A549 (cell line): ENCODE measurements around the gene TMEM119. TPM values are rescaled to one million over a fixed set of nuclear protein-coding genes. Genes with fewer than 3 reads are reported as not detected.
"Not testable (repeated sequence)": the region's sequence is repeated elsewhere in the genome, so short reads cannot be mapped to it uniquely, and the experiment has no call there.

Source experiments
- ATAC-seq, 2 experiments: fragments of 200-7000 bp in 1 of 2; fragments of >200 bp in 1 of 2; cut with Nextera tagmentation in 1 of 2; cut with Tn5 transposase in 1 of 2; 3 replicates each; pipeline versions ENCODE4 v1.8.0 to v1.9.1; 2018 to 2020; ENCODE audit warnings: mild to moderate bottlenecking in 1 of 2, moderate library complexity in 1 of 2
- CTCF ChIA-PET: fragments of 300-600 bp; sonication (Branson Sonifier 250); formaldehyde crosslinking; extraction: SDS; loops from one replicate; lab custom pipeline; 2021; ENCODE audit warnings: antibody characterized with exemption, inconsistent platforms; lab: Yijun Ruan, JAX
- POLR2A ChIA-PET: fragments of 350-600 bp; formaldehyde crosslinking; extraction: SDS; loops from one replicate; lab custom pipeline; 2021; ENCODE audit warnings: antibody characterized with exemption, inconsistent platforms; lab: Yijun Ruan, JAX
- DNase-seq, 2 experiments: peaks; one replicate each; pipeline versions ENCODE4 v3.0.0 to v3.0.0-alpha.2; 2011 to 2016; ENCODE audit warnings: low read depth in 1 of 2, low spot score in 1 of 2
- FAIRE-seq: peaks from 2 replicates; lab custom pipeline; 2011; peaks lifted over from hg19 to GRCh38; lab: Jason Lieb, UNC
- H3K27ac ChIP-seq, 2 experiments: fragments of >200 bp; sonication (Bioruptor Twin); formaldehyde crosslinking; 3 replicates each; pipeline ENCODE4 v1.5.1; 2016 to 2017
- H3K4me1 ChIP-seq: fragments of >200 bp; sonication (Bioruptor Twin); formaldehyde crosslinking; 3 replicates; pipeline ENCODE4 v1.6.1; 2016
- H3K4me2 ChIP-seq: fragments of >200 bp; sonication (Bioruptor Twin); formaldehyde crosslinking; 3 replicates; pipeline ENCODE4 v1.6.1; 2016
- H3K4me3 ChIP-seq: fragments of >200 bp; sonication (Bioruptor Twin); formaldehyde crosslinking; 3 replicates; pipeline ENCODE4 v1.5.1; 2016
- H3K9me3 ChIP-seq: fragments of >200 bp; sonication (Bioruptor Twin); formaldehyde crosslinking; 3 replicates; pipeline ENCODE4 v1.6.1; 2016
- EHMT2 ChIP-seq: fragments of 200-600 bp; sonication (generic); IDR thresholded peaks from 2 replicates; pipeline ENCODE4 v1.6.1; 2016; ENCODE audit warnings: antibody characterized with exemption, low read depth, mild to moderate bottlenecking, moderate library complexity
- EP300 ChIP-seq, 2 experiments: fragments of >200 bp; sonication (Bioruptor Twin); formaldehyde crosslinking; IDR thresholded peaks; 2 replicates in 1 of 2; 3 replicates in 1 of 2; pipeline ENCODE4 v1.6.1; 2016 to 2017
- ESRRA ChIP-seq: fragments of 150-350 bp; IDR thresholded peaks from 2 replicates; pipeline ENCODE4 v1.6.1; 2014; ENCODE audit warnings: mild to moderate bottlenecking, low read length, borderline replicate concordance
- FOSL2 ChIP-seq, 2 experiments: fragments of 450-650 bp in 1 of 2; fragments of >200 bp in 1 of 2; sonication (Bioruptor Twin) in 1 of 2; formaldehyde crosslinking; IDR thresholded peaks; 2 replicates each; pipeline versions ENCODE4 v1.5.0 to v1.6.1; 2016 to 2020; ENCODE audit warnings: mild to moderate bottlenecking in 1 of 2, moderate library complexity in 1 of 2
- GATA3 ChIP-seq: IDR thresholded peaks from 2 replicates; pipeline ENCODE4 v1.6.1; 2012; ENCODE audit warnings: borderline replicate concordance
- HES2 ChIP-seq: fragments of >200 bp; sonication (Bioruptor Twin); formaldehyde crosslinking; IDR thresholded peaks from 2 replicates; pipeline ENCODE4 v1.6.1; 2016
- HMGXB4 ChIP-seq: fragments of 250-450 bp; sonication (Bioruptor Pico); IDR thresholded peaks from 2 replicates; pipeline ENCODE4 v1.5.0; 2021; ENCODE audit warnings: mild to moderate bottlenecking, moderate library complexity, borderline replicate concordance
- JUN ChIP-seq, 2 experiments: fragments of >200 bp; sonication (Bioruptor Twin); formaldehyde crosslinking; IDR thresholded peaks; 2 replicates in 1 of 2; 3 replicates in 1 of 2; pipeline ENCODE4 v1.6.1; 2016 to 2017
- JUNB ChIP-seq: fragments of >200 bp; sonication (Bioruptor Twin); formaldehyde crosslinking; IDR thresholded peaks from 2 replicates; pipeline ENCODE4 v1.6.1; 2016
- MAX ChIP-seq: IDR thresholded peaks from 2 replicates; pipeline ENCODE4 v1.6.1; 2012
- NPAS2 ChIP-seq: fragments of 250-450 bp; sonication (Bioruptor Pico); IDR thresholded peaks from 2 replicates; pipeline ENCODE4 v1.8.0; 2022; ENCODE audit warnings: mild to moderate bottlenecking, moderate library complexity, borderline replicate concordance
- RNF2 ChIP-seq: fragments of 200-600 bp; sonication (generic); IDR thresholded peaks from 2 replicates; pipeline ENCODE4 v1.6.1; 2016; ENCODE audit warnings: low read depth, mild to moderate bottlenecking, antibody characterized with exemption, moderate library complexity, borderline replicate concordance
- SMC3 ChIP-seq: fragments of >200 bp; sonication (Bioruptor Twin); formaldehyde crosslinking; IDR thresholded peaks from 3 replicates; pipeline ENCODE4 v1.6.1; 2018; ENCODE audit warnings: inconsistent platforms
- ZFP36 ChIP-seq: fragments of 450-650 bp; IDR thresholded peaks from 2 replicates; pipeline ENCODE4 v1.6.1; 2014; ENCODE audit warnings: borderline replicate concordance; ENCODE audit not compliant: partially characterized antibody
- ZSCAN20 ChIP-seq: fragments of 250-450 bp; sonication (Bioruptor Pico); IDR thresholded peaks from 2 replicates; pipeline ENCODE4 v1.8.0; 2022; ENCODE audit warnings: mild to moderate bottlenecking, moderate library complexity
- WGBS: methylation state at CpG from one replicate; pipeline ENCODE4 v1.1.6; 2017; ENCODE audit errors: missing lambda C conversion rate; 5-methylcytosine and 5-hydroxymethylcytosine counted together
- polyA plus RNA-seq, 4 experiments: library from polyadenylated mRNA; depleted of rRNA in 3 of 4; stranded (reverse); fragments of >200 nt; fragmentation: RNase III in 1 of 4; extraction: RNeasy Plus Mini Kit Qiagen cat#74134 plus additional on column Dnase treatment in 1 of 4; gene quantifications; 2 replicates in 3 of 4; 3 replicates in 1 of 4; pipeline ENCODE4 v1.2.3, GENCODE V29; 2011 to 2017

The TMEM119 gene
- polyA plus RNA-seq, 2 of the 4 experiments (the other 2 are of a cell fraction) = not detected

- FAIRE-seq = no peak
- no peaks in the 10 kb centered on the region for H3K9me3 ChIP-seq
- ChIA-PET CTCF (interaction anchor here (2.5 to 17.1 kb wide), 3 partner anchors 15 to 69 kb away, joined by 6 to 178 read pairs (median 14); no protein-coding TSS in a partner anchor), POLR2A (no interaction called here)
- no peak for DNase-seq
- no peak within 1 kb of the TSS for H3K4me3 ChIP-seq
- no peak for ATAC-seq
- WGBS = 86% methylated on average over 14 of the region's 14 CpGs
- TF ChIP-seq GATA3 = no peak
- no peak for TF ChIP-seq RNF2
- TF ChIP-seq, all 56 proteins: peak for 0
- 0 out of 3 replicates have a peak within 1 kb of the TSS, but pooled peaks have one; percentile 20 for H3K4me2 ChIP-seq
- H3K4me1 ChIP-seq = peaks cover 35% of the 10 kb centered on the region
- peak within 1 kb of the TSS; percentile 41 to 60; a peak in 5 of 6 replicates for H3K27ac ChIP-seq
Measured at GRCh38 chr12:108633534-108634248, 35.8 kb upstream of the TMEM119 start, which contains the start of gene SELPLG. SELPLG (minus strand) TSS chr12:108633894; CDS start chr12:108624307, 9,587 bp downstream.

- DNase-seq = no peak
- Histone ChIP-seq H3K4me3 (no peak overlapping the region), H3K9me3 (no peaks in the 10 kb centered on the region), H3K27ac (peak overlapping the region in 1 of 2 experiments; percentile 60; a peak in 2 of 6 replicates), H3K4me1 (peaks cover 41% of the 10 kb centered on the region), H3K4me2 (no peak overlapping the region)
- ATAC-seq = no peak
- FAIRE-seq = no peak
- CTCF ChIA-PET = interaction anchor here (3.8 to 17.1 kb wide), 2 partner anchors 14 to 31 kb away, joined by 14 to 178 read pairs; no protein-coding TSS in a partner anchor
- 98% methylated on average over 7 of the region's 7 CpGs for WGBS
- POLR2A ChIA-PET = no interaction called here
- no peak for TF ChIP-seq EP300 (IDR thresholded peaks at IDR 0.05)
- TF ChIP-seq JUNB = no peak
- no peak for TF ChIP-seq EHMT2
- no peak for TF ChIP-seq NPAS2
- TF ChIP-seq SMC3 = no peak
- no peak for TF ChIP-seq ESRRA
- no peak for TF ChIP-seq HMGXB4 (CRISPR knock-in tag)
- no peak for TF ChIP-seq HES2
Measured at GRCh38 chr12:108633081-108633533, 35.2 kb upstream of the TMEM119 start.

GRCh38 chr12:108631261-108631660 is 33.4 kb upstream of the TMEM119 start:
- Histone ChIP-seq H3K27ac (peak overlapping the region in 1 of 2 experiments; percentile 85; a peak in 2 of 6 replicates), H3K4me1 (peaks cover 43% of the 10 kb centered on the region)
- WGBS = 78% methylated on average over 4 of the region's 4 CpGs
- not testable (repeated sequence) for H3K9me3 ChIP-seq, ATAC-seq, DNase-seq, FAIRE-seq, H3K4me2 ChIP-seq, H3K4me3 ChIP-seq
- ChIA-PET CTCF (interaction anchor here (1.3 to 17.1 kb wide), 3 partner anchors 11 to 67 kb away, joined by 4 to 178 read pairs (median 8); no protein-coding TSS in a partner anchor), POLR2A (interaction anchor here (0.8 to 1.4 kb wide), 2 partner anchors 9 to 69 kb away, joined by 3 to 5 read pairs; partner anchors contain the start of gene ISCU)

GRCh38 chr12:108630481-108631207 is 32.8 kb upstream of the TMEM119 start:
- Histone ChIP-seq H3K4me3 (no peak overlapping the region), H3K4me1 (peaks cover 43% of the 10 kb centered on the region), H3K9me3 (no peaks in the 10 kb centered on the region)
- DNase-seq (no peak), ATAC-seq (peak; percentile 6 to 20; a peak in 3 of 6 replicates), FAIRE-seq (no peak)
- CTCF ChIA-PET = interaction anchor here (1.3 to 17.1 kb wide), 3 partner anchors 11 to 67 kb away, joined by 4 to 178 read pairs (median 8); no protein-coding TSS in a partner anchor
- POLR2A ChIA-PET = interaction anchor here (0.8 to 1.4 kb wide), 2 partner anchors 10 to 68 kb away, joined by 3 to 5 read pairs; partner anchors contain the start of gene ISCU
- 58% methylated on average over 9 of the region's 9 CpGs for WGBS
- TF ChIP-seq FOSL2 (IDR thresholded peaks at IDR 0.05) (no peak), FOSL2 (CRISPR knock-in tag; IDR thresholded peaks at IDR 0.05) (peak; percentile 39; the same call in 1 of the 2 replicates), MAX (0 out of 2 replicates have a peak, but pooled peaks have one; percentile 17), ZSCAN20 (CRISPR knock-in tag) (no peak), JUN (IDR thresholded peaks at IDR 0.05) (no peak), ZFP36 (peak; percentile 61)
- TF ChIP-seq, all 56 proteins: peak for 3
- peak overlapping the region; percentile 61 for H3K4me2 ChIP-seq
- peak overlapping the region; percentile 43 to 85; a peak in 5 of 6 replicates for H3K27ac ChIP-seq
